HG03045 (cell line): ENCODE results near the gene SNAPC4.
"Not testable (repeated sequence)": the region's sequence is repeated elsewhere in the genome, so short reads cannot be mapped to it uniquely, and the experiment has no call there.

Source experiments
- ATAC-seq: cut with Tn5 transposase; IDR thresholded peaks from one replicate; pipeline ENCODE4 v1.9.1; 2021; ENCODE audit warnings: mild to moderate bottlenecking, moderate library complexity; ENCODE audit not compliant: unreplicated experiment

SNAPC4 gene

DNA sequence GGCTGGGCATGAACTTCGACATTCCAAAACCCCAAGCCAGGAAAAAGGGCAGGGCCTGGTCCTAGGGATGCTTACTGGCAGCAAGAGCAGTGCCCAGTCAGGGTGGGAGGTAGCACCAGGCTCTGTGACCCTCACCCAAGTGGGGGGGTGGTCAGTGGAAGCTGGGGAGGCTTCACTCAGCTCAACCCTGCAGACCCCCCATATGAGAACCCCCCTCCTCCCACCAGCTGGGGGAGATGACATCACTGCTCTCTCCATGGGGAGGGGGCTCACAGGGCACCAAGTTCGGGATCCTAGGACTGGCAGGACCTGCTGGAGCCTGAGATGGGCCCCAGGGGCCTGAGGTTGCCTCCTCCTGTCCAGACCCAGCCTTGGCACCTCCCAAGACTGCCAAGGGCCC is 41.1 kb downstream of the SNAPC4 start:
- ATAC-seq: no peak

GRCh38 chr9:136358016-136358415 is 42.0 kb downstream of the SNAPC4 start:
- no peak for ATAC-seq

GRCh38 chr9:136357202-136357725 is 42.7 kb downstream of the SNAPC4 start:
- ATAC-seq: no peak

GRCh38 chr9:136355616-136356557 is 44.1 kb downstream of the SNAPC4 start:
- ATAC-seq: no peak

DNA sequence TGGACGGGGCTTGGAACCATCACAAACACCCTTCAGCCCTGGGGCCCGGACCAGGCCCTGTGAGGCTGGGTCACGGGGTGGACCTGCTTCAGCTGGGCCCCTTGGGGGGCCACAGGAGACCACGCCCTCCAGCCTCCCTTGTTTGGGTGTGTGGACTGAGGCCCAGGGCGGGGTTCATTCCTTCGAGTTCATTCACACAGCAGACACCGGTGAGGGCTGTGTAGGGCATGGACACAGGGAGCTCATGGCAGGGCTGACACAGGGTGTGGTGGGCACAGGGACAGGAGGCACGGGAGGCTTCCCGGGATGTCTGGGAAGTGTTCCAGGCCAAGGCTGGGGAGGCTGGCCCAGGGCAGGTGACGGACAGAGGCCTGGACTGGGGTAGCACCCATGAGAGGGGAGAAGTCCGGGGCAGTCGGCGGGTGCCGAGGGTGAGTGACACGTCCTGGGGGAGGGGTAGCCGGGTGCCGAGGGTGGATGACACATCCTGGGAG is 45.3 kb downstream of the SNAPC4 start:
- no peak for ATAC-seq

- ATAC-seq: no peak
These were observed 46.0 kb downstream of the SNAPC4 start for GRCh38 chr9:136353757-136354488.

DNA sequence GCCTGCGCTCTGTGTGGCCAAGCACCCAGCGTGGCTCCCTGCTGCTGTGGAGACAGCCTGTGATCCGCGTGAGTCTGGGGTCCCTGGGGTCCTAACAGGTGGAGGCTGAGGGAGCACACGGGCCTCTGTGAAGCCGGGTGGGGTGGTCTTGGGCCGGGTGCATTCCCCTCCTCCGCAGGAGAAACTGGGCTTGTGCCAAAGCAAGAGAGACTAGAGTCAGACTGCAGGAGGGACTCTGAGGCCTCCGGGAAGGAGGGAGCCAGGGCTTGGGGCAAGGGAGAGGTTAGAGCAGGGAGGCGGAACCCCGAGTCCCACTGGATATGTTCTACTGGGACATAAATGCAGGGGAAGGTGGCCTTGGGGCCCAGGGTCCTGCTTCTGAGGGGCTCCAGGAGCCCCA is 46.9 kb downstream of the SNAPC4 start:
- ATAC-seq: no peak

- no peak for ATAC-seq
These were observed 47.3 kb downstream of the SNAPC4 start for GRCh38 chr9:136352682-136353081.

DNA sequence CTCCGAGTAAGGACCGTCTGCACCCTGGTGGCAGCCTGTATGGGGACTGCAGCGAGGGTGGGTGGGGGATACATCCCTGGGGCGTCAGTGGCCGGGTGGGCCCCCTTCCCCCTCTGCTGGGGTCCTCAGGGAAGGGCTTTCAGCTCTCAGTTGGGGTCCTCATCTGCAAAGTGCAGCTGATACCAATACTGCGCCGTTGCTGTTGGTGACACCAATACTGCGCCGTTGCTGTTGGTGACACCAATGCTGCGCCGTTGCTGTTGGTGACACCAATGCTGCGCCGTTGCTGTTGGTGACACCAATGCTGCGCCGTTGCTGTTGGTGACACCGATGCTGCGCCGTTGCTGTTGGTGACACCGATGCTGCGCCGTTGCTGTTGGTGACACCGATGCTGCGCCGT is 48.1 kb downstream of the SNAPC4 start:
- ATAC-seq: not testable (repeated sequence)

DNA sequence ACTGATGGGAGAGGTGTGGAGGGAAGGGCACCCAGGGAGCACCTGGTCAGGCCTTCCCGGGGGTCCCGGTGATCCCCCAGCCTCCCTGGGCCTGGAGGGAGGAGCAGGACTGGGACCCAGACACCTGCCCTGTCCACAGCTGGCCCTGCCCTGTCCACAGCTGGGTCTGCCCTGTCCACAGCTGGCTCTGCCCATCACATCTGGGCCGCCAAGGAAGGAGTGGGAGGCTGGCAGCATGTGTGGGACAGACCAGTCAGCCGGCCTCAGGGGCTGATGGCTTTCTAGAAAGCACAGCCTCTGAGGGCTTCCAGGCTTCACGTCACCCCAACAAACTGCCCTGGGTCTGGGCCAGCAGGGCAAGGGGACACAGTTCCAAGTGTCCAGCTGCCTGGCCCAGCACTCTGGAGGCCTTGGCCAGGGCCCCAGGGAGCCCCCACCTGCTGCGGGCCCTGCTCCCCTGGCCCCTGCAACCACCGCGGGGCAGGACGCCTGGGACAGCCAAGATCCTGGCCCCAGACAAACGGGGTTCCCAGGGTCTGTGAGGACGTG is 48.6 kb downstream of the SNAPC4 start:
- no peak for ATAC-seq
